ENCODE results near the gene C19orf33. TPM values are rescaled to one million over a fixed set of nuclear protein-coding genes. Genes with fewer than 3 reads are reported as not detected.

Gene C19orf33
- total RNA-seq, 1 experiment from 2014 or later, result 135 TPM

- RAD21 ChIA-PET (ENCODE audit: low non-redundant PET in 1 of 2, low total read pairs in 2 of 2, uncharacterized antibody in 2 of 2, unreplicated experiment in 2 of 2), result interaction anchor here in 1 of 2 experiments (0.6 kb wide), 1 partner anchor 23 kb away, joined by 4 read pairs; no protein-coding TSS in a partner anchor
These were observed 38.1 kb upstream of the C19orf33 start for GRCh38 chr19:38265921-38266429.

GRCh38 chr19:38266981-38267597, 37.0 kb upstream of the C19orf33 start:
- peak; percentile 38 for DNase-seq (ENCODE audit: low read depth, low spot score)
- CTCF ChIA-PET, result interaction anchor here (0.9 to 1.7 kb wide), 2 partner anchors 23 to 38 kb away, joined by 3 to 7 read pairs; no protein-coding TSS in a partner anchor
- Histone ChIP-seq H3K27ac (ENCODE audit: low read depth, low read length) (peak overlapping the region; percentile 99), H3K4me1 (ENCODE audit: control insufficient read depth in 1 of 2, insufficient read depth in 2 of 2, low read length in 2 of 2) (peaks cover 59 to 83% of the 10 kb centered on the region in 2 experiments), H3K9me3 (ENCODE audit: control insufficient read depth in 1 of 2, insufficient read depth in 1 of 2, low read depth in 1 of 2, low read length in 2 of 2) (no peaks in the 10 kb centered on the region), H4K20me1 (ENCODE audit: insufficient read depth) (no peaks in the 10 kb centered on the region; the same call in 1 of the 2 replicates), H2AFZ (ENCODE audit: low read depth, low read length, poor library complexity, severe bottlenecking) (no peak overlapping the region), H3K4me2 (ENCODE audit: low read length) (peak overlapping the region; percentile 90), H3K9ac (ENCODE audit: low read length) (peak overlapping the region; percentile 88), H3K9me2 (ENCODE audit: insufficient read depth) (no peaks in the 10 kb centered on the region), H3K36me3 (ENCODE audit: control insufficient read depth in 1 of 2, insufficient read depth in 2 of 2, low read length in 2 of 2) (no peaks in the 10 kb centered on the region; a peak in 1 of 4 replicates), H3K4me3 (replicated peaks in 1 of 2; ENCODE audit: low read depth in 1 of 2, low read length in 2 of 2) (peak overlapping the region; percentile 81 to 100), H3K27me3 (ENCODE audit: insufficient read depth, low read length) (no peaks in the 10 kb centered on the region), H3K79me2 (ENCODE audit: insufficient read depth, low read length) (peaks cover 77% of the 10 kb centered on the region)
- ATAC-seq, result peak; percentile 14; the same call in 1 of the 2 replicates
- POLR2A ChIA-PET, result interaction anchor here (0.7 to 3.1 kb wide), 2 partner anchors 37 to 1104 kb away, joined by 3 to 19 read pairs; partner anchors contain the start of gene C19orf33
- no TSS peak for BruUV-seq (replicated peaks)
- RAD21 ChIA-PET (ENCODE audit: low non-redundant PET in 1 of 2, low total read pairs in 2 of 2, uncharacterized antibody in 2 of 2, unreplicated experiment in 2 of 2), result no interaction called here
- TF ChIP-seq EGR1 (IDR thresholded peaks at IDR 0.05; ENCODE audit: low read depth) (peak; percentile 69), CBX3 (IDR thresholded peaks at IDR 0.05; ENCODE audit: low read depth) (peak; percentile 68; the same call in 1 of the 2 replicates), JUND (IDR thresholded peaks at IDR 0.05) (peak; percentile 45; the same call in 1 of the 2 replicates), FOSL1 (IDR thresholded peaks at IDR 0.05; ENCODE audit: low read depth) (0 out of 2 replicates have a peak, but pooled peaks have one; percentile 45), MAX (IDR thresholded peaks at IDR 0.05) (peak; percentile 73), RAD21 (IDR thresholded peaks at IDR 0.05; ENCODE audit: low read depth) (0 out of 2 replicates have a peak, but pooled peaks have one; percentile 3), TCF7L2 (IDR thresholded peaks at IDR 0.05; ENCODE audit: borderline replicate concordance, extremely low read depth, insufficient read depth, insufficient read length) (no peak), ZBTB33 (IDR thresholded peaks at IDR 0.05; ENCODE audit: extremely low read depth, insufficient replicate concordance, low read length) (peak; percentile 12), SP1 (IDR thresholded peaks at IDR 0.05; ENCODE audit: low read depth) (peak; percentile 65; the same call in 1 of the 2 replicates), ZFX (IDR thresholded peaks at IDR 0.05) (no peak)
- intact Hi-C loops (cut with micrococcal nuclease), result no loop called here

More at GRCh38 chr19:38265921-38266429, 38.1 kb upstream of the C19orf33 start:
- TF ChIP-seq EZH2 (IDR thresholded peaks at IDR 0.05), result no peak
- no peak for TF ChIP-seq POLR2A (IDR thresholded peaks at IDR 0.05; ENCODE audit: borderline replicate concordance, extremely low read depth, insufficient read depth, insufficient read length)
- no peak for TF ChIP-seq SIN3A (IDR thresholded peaks at IDR 0.05; ENCODE audit: low read depth)
- TF ChIP-seq FOSL1 (IDR thresholded peaks at IDR 0.05; ENCODE audit: low read depth), result no peak
- no peak for TF ChIP-seq TCF7L2 (IDR thresholded peaks at IDR 0.05; ENCODE audit: borderline replicate concordance, extremely low read depth, insufficient read depth, insufficient read length)
- no peak for TF ChIP-seq EGR1 (IDR thresholded peaks at IDR 0.05; ENCODE audit: low read depth)
- no peak for TF ChIP-seq ZFX (IDR thresholded peaks at IDR 0.05)
- intact Hi-C loops (cut with micrococcal nuclease), result no loop called here
- Histone ChIP-seq H3K9me3 (ENCODE audit: control insufficient read depth in 1 of 2, insufficient read depth in 1 of 2, low read depth in 1 of 2, low read length in 2 of 2) (no peaks in the 10 kb centered on the region), H3K4me1 (ENCODE audit: control insufficient read depth in 1 of 2, insufficient read depth in 2 of 2, low read length in 2 of 2) (peaks cover 59 to 78% of the 10 kb centered on the region in 2 experiments), H2AFZ (ENCODE audit: low read depth, low read length, poor library complexity, severe bottlenecking) (no peak overlapping the region), H3K27ac (ENCODE audit: low read depth, low read length) (peak overlapping the region; percentile 99), H3K36me3 (ENCODE audit: control insufficient read depth in 1 of 2, insufficient read depth in 2 of 2, low read length in 2 of 2) (no peaks in the 10 kb centered on the region; a peak in 1 of 4 replicates), H3K9ac (ENCODE audit: low read length) (peak overlapping the region; percentile 88), H3K9me2 (ENCODE audit: insufficient read depth) (no peaks in the 10 kb centered on the region), H3K27me3 (ENCODE audit: insufficient read depth, low read length) (no peaks in the 10 kb centered on the region), H4K20me1 (ENCODE audit: insufficient read depth) (no peaks in the 10 kb centered on the region; the same call in 1 of the 2 replicates), H3K4me2 (ENCODE audit: low read length) (peak overlapping the region; percentile 90), H3K4me3 (replicated peaks in 1 of 2; ENCODE audit: low read depth in 1 of 2, low read length in 2 of 2) (peak overlapping the region; percentile 81 to 100), H3K79me2 (ENCODE audit: insufficient read depth, low read length) (peaks cover 65% of the 10 kb centered on the region)
- ChIA-PET CTCF (interaction anchor here (1.0 to 1.2 kb wide), 3 partner anchors 22 to 69 kb away, joined by 3 to 4 read pairs (median 3); no protein-coding TSS in a partner anchor), POLR2A (interaction anchor here (0.7 to 3.1 kb wide), 4 partner anchors 17 to 38 kb away, joined by 3 to 19 read pairs (median 10); partner anchors contain the start of gene C19orf33)
- ATAC-seq, result no peak
- no peak for DNase-seq (ENCODE audit: low read depth, low spot score)
- BruUV-seq (replicated peaks), result no TSS peak
